KMS-11 (cell line): ENCODE data around the gene RIPOR3.

Source experiments
- H2AFZ ChIP-seq: fragments of 200-600 bp; sonication (generic); 2 replicates; pipeline ENCODE4 v1.6.1; 2016; ENCODE audit warnings: antibody characterized with exemption, mixed run types, low read depth
- H3K27ac ChIP-seq: fragments of 200-600 bp; sonication (generic); 2 replicates; pipeline ENCODE4 v1.6.1; 2016; ENCODE audit warnings: mild to moderate bottlenecking, mixed run types
- H3K27me3 ChIP-seq: fragments of 200-600 bp; sonication (generic); 2 replicates; pipeline ENCODE4 v1.6.1; 2017; ENCODE audit warnings: mild to moderate bottlenecking, low read depth, mixed run types, moderate library complexity; ENCODE audit not compliant: insufficient read depth
- H3K36me3 ChIP-seq: fragments of 200-600 bp; sonication (generic); 2 replicates; pipeline ENCODE4 v1.6.1; 2017; ENCODE audit warnings: mild to moderate bottlenecking, mixed run types; ENCODE audit not compliant: insufficient read depth
- H3K4me1 ChIP-seq: fragments of 200-600 bp; sonication (generic); 2 replicates; pipeline ENCODE4 v1.6.1; 2016; ENCODE audit warnings: mild to moderate bottlenecking, low read depth, mixed run types; ENCODE audit not compliant: poor library complexity, severe bottlenecking
- H3K4me2 ChIP-seq: fragments of 200-600 bp; sonication (generic); 2 replicates; pipeline ENCODE4 v1.7.0; 2016; ENCODE audit warnings: mild to moderate bottlenecking, mixed run types
- H3K4me3 ChIP-seq: fragments of 200-600 bp; sonication (generic); IDR thresholded peaks from 2 replicates; pipeline ENCODE4 v1.6.1; 2017; ENCODE audit warnings: low read depth, low read length, mixed read lengths; ENCODE audit not compliant: insufficient read depth
- H3K79me2 ChIP-seq: fragments of 200-600 bp; sonication (generic); 2 replicates; pipeline ENCODE4 v1.6.1; 2016; ENCODE audit warnings: low read depth, mixed run types; ENCODE audit not compliant: insufficient read depth
- H3K9ac ChIP-seq: fragments of 200-600 bp; sonication (generic); 2 replicates; pipeline ENCODE4 v1.6.1; 2016; ENCODE audit warnings: mild to moderate bottlenecking, mixed run types
- H4K20me1 ChIP-seq: fragments of 200-600 bp; sonication (generic); 2 replicates; pipeline ENCODE4 v1.6.1; 2016; ENCODE audit warnings: mild to moderate bottlenecking, mixed run types; ENCODE audit not compliant: insufficient read depth
- TF ChIP-seq, protein P1 (sequence below): fragments of 200-600 bp; sonication (generic); conservative IDR thresholded peaks from 2 replicates; pipeline ENCODE4 v1.6.1; 2017; ENCODE audit warnings: low read depth, mild to moderate bottlenecking, antibody characterized with exemption, low read length, moderate library complexity, mixed read lengths

The RIPOR3 gene

DNA sequence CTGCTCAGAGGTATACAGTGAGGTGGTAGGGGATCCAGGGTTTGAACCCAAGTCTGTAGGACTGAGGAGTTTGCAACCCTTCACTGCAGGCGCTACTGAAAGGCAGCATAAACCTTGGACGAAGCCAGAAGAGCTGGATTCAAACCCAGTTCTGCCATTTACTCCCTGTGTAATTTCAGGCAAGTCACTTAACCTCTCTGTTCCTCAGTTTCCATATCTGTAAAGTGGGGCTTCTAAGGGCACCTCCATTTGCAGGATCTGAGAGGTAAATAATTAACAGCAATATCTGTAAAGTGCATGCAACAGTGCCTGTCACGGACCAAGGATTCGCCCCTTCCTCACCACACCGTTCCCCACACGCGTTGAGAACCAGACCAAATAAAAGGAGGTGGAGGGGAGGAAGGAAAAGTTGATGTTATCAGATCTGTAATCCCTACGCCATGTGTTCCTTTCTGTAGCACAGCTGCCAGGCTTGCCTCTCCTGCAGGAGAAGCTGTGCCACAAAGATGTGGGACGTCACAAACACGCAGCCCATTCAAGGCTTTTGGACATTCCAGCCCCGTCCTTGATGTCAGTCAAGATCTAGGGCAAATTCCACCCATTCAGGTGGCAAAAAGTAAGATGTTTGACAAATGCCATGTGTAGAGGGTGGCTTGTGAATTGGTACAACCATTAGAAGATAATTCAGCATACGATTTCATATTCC lies 9.8 kb downstream of the RIPOR3 start:
- H3K4me1 ChIP-seq, result no peaks in the 10 kb centered on the region
- no peak overlapping the region for H3K9ac ChIP-seq
- no peak overlapping the region for H3K4me3 ChIP-seq
- no peaks in the 10 kb centered on the region for H3K36me3 ChIP-seq
- no peaks in the 10 kb centered on the region for H3K27me3 ChIP-seq
- H3K4me2 ChIP-seq, result no peak overlapping the region
- no peaks in the 10 kb centered on the region for H4K20me1 ChIP-seq
- TF ChIP-seq, protein P1, sequence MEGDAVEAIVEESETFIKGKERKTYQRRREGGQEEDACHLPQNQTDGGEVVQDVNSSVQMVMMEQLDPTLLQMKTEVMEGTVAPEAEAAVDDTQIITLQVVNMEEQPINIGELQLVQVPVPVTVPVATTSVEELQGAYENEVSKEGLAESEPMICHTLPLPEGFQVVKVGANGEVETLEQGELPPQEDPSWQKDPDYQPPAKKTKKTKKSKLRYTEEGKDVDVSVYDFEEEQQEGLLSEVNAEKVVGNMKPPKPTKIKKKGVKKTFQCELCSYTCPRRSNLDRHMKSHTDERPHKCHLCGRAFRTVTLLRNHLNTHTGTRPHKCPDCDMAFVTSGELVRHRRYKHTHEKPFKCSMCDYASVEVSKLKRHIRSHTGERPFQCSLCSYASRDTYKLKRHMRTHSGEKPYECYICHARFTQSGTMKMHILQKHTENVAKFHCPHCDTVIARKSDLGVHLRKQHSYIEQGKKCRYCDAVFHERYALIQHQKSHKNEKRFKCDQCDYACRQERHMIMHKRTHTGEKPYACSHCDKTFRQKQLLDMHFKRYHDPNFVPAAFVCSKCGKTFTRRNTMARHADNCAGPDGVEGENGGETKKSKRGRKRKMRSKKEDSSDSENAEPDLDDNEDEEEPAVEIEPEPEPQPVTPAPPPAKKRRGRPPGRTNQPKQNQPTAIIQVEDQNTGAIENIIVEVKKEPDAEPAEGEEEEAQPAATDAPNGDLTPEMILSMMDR, result no peak
- H3K79me2 ChIP-seq, result no peaks in the 10 kb centered on the region
- no peak overlapping the region for H3K27ac ChIP-seq
- no peak overlapping the region for H2AFZ ChIP-seq

DNA sequence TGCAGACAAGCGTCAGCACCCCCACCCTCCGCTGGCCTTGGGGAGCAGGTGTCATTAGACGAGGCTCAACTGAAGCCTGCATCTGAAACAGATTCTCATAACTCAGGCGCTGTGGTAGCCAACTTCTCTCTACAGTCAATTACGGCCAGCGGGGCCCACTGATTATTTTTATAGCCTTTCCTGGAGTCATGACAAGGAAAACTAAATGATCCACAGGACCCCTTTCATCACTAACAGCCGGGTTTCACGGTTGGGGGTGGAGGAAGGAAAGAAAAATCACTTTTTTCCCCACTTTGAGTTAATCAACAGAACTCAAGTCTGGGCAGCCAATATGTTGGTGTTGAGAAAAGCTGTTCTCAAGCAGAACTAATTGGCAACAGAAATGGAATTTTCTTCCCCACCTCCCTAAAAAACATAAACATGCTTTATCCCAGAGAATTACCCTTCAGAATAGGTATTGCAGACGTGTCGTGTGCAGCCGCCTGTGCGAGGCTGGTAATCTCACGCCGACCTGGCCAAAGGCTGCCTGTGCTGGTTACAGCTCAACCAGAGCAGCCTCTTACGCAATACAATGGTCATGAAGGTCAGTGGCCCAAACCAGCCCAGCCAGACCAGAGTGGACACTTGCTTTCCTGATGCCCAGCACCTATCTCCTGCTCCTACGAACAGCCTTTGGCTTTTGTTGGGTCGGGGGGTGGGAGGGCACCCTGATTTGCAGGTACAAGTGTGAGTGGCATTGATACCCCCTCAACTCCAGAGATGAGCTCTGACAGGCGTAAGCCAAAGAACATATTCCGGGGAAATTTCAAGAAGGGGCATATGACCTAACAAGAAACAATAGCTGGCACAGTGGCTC lies 11.0 kb downstream of the RIPOR3 start:
- H3K27ac ChIP-seq, result no peak overlapping the region

DNA sequence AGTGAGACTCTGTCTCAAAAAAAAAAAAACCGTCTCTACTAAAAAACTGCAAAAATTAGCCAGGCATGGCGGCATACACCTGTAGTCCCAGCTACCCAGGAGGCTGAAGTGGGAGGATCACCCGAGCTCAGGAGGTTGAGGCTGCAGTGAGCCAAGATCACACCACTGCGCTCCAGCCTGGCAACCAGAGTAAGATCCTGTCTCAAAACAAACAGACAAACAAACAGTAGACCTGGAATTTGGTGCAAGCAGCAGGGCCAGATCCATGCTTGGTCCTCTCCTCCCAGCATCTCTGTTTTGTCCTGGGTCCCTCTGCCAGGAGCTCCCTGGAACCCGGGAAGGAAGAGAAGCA lies 11.6 kb downstream of the RIPOR3 start:
- TF ChIP-seq, protein P1, result no peak
- no peaks in the 10 kb centered on the region for H3K4me1 ChIP-seq
- H3K79me2 ChIP-seq, result no peaks in the 10 kb centered on the region
- no peaks in the 10 kb centered on the region for H3K27me3 ChIP-seq
- no peak overlapping the region for H3K9ac ChIP-seq
- H3K27ac ChIP-seq, result no peak overlapping the region
- H3K4me3 ChIP-seq, result no peak overlapping the region
- no peak overlapping the region for H2AFZ ChIP-seq
- H3K36me3 ChIP-seq, result no peaks in the 10 kb centered on the region
- no peaks in the 10 kb centered on the region for H4K20me1 ChIP-seq
- H3K4me2 ChIP-seq, result no peak overlapping the region

More for the DNA sequence above, 11.0 kb downstream of the RIPOR3 start:
- Histone ChIP-seq H3K4me2 (no peak overlapping the region), H4K20me1 (no peaks in the 10 kb centered on the region), H2AFZ (no peak overlapping the region), H3K36me3 (no peaks in the 10 kb centered on the region), H3K4me1 (no peaks in the 10 kb centered on the region), H3K4me3 (no peak overlapping the region), H3K9ac (no peak overlapping the region), H3K79me2 (no peaks in the 10 kb centered on the region), H3K27me3 (no peaks in the 10 kb centered on the region)
- TF ChIP-seq, protein P1, result no peak

DNA sequence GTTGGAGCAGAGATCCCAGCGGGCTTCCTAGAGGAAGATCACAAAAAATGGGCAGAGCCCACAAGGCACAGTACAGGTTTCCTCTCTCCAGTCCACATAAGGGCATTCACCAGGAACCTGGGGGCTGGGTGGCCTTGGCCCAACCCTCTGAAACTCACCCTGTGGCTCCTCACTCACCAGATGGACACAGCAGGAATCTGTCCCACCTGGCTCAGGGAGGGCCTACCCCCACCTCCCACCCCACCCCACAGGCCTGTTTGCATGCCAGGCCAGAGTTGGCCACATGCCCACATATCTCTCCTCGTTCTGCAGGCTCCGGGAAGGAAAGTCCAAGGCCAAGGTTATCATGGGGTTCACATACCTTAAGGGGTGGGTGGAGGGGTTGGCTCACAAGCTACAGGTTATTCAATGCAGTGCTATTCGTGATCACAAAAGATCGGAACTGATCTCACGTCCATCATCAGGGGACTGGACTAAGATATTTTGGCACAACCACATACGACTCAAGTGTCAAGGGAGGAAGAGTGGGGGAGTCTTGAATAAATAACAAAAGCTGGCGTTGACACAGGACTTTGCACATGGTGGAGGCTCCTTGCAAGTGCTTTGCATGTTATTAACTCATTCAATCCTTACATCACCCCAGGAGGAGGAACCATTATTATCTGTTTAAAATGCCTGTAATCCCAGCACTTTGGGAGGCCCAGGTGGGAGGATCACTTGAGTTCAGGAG lies 13.0 kb downstream of the RIPOR3 start:
- Histone ChIP-seq H3K4me2 (no peak overlapping the region), H3K79me2 (no peaks in the 10 kb centered on the region), H2AFZ (no peak overlapping the region), H3K4me1 (no peaks in the 10 kb centered on the region), H3K27me3 (no peaks in the 10 kb centered on the region), H3K9ac (no peak overlapping the region), H3K36me3 (no peaks in the 10 kb centered on the region), H3K27ac (no peak overlapping the region), H3K4me3 (no peak overlapping the region), H4K20me1 (no peaks in the 10 kb centered on the region)
- TF ChIP-seq, protein P1, result no peak
